DMS114 treated with DMSO at 0.1 percent for 48 hours (cell line): ENCODE data around the gene CEACAM8.
"Not testable (repeated sequence)": the region's sequence is repeated elsewhere in the genome, so short reads cannot be mapped to it uniquely, and the experiment has no call there.

Experiments
- DNase-seq: peaks from one replicate; lab custom pipeline; 2025; ENCODE audit not compliant: unreplicated experiment; lab: John Stamatoyannopoulos, UW

Gene CEACAM8

GRCh38 chr19:42594617-42595489 is at the start of gene CEACAM8:
Gene CEACAM8 (minus strand): TSS chr19:42594924. CDS start chr19:42594828, 96 bp downstream.
- DNase-seq: no peak

DNA sequence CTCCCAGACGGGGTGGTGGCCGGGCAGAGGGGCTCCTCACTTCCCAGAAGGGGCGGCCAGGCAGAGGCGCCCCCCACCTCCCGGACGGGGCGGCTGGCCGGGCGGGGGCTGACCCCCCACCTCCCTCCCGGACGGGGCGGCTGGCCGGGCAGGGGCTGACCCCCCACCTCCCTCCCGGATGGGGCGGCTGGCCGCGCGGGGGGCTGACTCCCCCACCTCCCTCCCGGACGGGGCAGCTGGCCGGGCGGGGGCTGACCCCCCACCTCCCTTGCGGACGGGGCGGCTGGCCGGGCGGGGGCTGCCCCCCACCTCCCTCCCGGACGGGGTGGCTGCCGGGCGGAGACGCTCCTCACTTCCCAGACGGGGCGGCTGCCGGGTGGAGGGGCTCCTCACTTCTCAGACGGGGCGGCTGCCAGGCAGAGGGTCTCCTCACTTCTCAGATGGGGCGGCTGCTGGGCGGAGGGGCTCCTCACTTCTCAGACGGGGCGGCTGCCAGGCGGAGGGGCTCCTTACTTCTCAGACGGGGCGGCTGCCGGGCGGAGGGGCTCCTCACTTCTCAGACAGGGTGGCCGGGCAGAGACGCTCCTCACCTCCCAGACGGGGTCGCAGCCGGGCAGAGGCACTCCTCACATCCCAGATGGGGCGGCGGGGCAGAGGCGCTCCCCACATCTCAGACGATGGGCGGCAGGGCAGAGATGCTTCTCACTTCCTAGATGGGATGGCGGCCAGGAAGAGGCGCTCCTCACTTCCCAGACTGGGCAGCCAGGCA is 44.8 kb upstream of the CEACAM8 start:
- DNase-seq: not testable (repeated sequence)

GRCh38 chr19:42635233-42635539 is 40.5 kb upstream of the CEACAM8 start:
- no peak for DNase-seq

DNA sequence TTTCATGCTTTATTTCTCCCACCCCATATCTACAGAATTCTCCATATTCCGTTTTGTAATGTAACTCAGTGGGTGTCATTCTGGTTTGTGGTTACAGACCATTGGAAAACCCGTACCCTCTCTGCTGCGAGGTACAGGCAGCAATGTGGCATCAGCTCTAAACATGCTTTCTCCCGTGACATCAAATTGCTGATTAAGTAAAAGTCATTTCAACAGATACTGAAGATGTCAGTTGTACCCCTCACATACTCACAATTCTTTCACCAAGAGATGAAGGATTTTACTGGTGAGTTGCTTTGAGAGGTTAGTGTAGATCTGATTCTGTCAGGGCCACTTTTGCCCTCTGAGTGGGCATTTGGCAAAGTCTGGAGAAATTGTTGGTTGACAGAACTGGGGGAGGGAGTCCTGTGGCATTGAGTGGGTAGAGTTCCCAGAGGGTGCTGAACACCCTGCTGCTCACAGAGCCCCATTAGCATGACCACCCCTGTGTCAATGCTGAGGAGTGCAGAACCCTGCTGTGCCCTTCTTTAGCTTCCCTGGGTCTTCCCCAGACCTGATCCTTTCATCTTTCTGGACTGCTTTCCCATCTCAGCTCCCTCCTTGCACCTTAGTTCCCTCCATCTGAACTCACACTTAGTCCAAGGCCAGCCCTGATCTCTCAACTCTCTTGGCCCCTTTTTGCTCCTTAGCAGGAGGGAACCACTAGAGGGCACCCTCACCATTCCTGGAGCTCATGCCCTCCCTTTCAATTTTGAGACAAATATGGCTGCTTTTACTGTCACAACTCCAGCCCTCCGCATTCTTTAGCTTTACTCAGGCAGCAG is 39.9 kb upstream of the CEACAM8 start:
- peak; percentile 11 for DNase-seq

GRCh38 chr19:42629191-42629590 is 34.5 kb upstream of the CEACAM8 start:
- no peak for DNase-seq

DNA sequence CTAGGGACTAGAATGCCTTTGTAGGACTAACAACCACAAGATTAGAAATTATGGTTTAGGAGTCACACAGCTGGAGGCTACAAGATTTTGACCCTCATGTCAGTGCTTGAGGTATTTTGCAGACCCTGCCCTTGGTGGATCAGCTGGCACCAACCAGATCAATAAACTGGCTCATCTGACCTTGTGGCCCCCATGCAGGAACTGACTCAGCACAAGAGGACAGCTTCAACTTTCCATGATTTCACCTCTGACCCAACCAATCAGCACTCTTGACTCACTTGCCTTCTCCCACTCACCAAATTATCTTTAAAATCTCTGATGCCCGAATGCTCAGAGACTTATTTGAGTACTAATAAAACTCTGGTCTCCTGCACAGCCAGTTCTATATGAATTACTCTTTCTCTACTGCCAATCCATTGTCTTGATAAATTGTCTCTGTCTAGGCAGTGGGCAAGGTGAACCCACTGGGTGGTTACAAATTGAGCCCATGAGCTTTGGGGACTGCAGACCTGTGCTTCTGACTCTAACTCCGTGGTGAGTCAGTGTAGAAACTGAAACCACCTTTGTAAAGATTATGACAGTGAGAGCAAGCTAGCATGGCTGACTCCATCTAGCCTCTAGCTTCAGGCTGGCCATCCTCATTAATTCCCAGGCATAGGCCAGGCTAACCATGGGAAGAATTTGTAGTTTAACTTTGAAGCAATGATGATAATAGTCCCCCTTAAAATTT is 33.9 kb upstream of the CEACAM8 start:
- no peak for DNase-seq

DNA sequence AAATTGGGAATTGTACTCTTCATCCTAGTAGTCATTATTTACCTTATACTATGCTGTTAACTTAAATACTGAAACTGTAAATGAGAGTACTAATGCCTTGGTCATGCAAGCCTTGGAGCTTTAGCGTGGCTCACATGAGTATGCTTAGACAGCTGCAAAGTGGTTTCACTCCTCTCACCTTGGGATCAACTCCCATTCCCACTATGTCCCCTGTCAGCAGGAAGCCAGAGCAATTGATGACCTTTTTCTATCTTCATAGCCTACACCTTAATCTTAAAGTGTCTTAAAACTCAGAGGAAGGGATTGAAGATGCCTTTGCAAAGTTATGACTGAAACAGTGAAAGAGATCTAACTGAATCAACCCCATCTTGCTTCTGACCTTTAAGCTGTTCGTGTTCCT is 33.2 kb upstream of the CEACAM8 start:
- DNase-seq: no peak

DNA sequence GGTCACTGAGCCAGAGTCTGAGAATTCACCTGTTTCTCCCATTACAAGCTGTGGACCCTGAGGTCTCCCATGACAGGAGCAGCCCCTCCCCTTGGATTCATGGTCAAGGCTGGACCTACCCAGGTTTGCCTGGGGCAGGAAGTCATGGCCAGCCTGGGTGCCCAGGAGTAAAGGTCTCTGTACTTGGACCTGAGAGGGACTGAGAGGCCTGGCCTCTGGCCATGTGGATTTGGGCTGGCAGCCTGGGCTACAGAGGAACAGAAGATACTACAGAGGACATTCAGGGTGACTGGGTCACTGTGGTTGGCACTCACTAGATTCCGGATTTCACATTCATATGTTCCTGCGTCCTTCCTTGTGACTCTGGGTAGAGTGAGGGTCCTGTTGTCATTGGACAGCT is 31.5 kb upstream of the CEACAM8 start:
- no peak for DNase-seq

DNA sequence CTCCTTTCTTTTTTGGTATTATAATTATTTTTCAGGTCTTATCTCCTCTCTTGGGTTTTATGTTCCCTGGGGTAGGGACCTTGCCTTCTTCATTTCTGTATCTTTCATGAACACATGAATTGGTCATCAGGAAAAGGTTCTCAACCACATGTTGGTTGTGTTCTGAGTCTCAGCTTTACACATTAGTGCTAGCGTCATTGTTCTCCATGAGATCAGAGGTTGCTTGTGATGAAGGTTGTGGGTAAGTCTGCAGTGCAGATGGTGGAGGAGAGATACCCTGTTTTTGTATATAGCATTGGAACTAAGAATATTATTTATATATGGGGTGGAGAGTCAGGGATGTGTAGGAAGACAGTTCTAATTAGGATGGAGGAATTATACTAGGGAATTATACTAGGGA is 24.5 kb upstream of the CEACAM8 start:
- DNase-seq: no peak

GRCh38 chr19:42613666-42614065 is 18.9 kb upstream of the CEACAM8 start:
- DNase-seq: no peak

DNA sequence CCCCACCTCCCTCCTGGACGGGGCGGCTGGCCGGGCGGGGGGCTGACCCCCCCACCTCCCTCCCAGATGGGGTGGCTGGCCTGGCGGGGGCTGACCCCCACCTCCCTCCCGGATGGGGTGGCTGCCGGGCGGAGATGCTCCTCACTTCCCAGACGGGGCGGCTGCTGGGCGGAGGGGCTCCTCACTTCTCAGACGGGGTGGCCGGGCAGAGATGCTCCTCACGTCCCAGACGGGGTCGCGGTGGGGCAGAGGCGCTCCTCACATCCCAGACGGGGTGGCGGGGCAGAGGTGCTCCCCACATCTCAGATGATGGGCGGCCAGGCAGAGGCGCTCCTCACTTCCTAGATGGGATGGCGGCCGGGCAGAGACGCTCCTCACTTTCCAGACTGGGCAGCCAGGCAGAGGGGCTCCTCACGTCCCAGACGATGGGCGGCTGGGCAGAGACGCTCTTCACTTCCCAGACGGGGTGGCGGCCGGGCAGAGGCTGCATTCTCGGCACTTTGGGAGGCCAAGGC is 15.7 kb upstream of the CEACAM8 start:
- not testable (repeated sequence) for DNase-seq

- no peak for DNase-seq
Measured at GRCh38 chr19:42606660-42607351, 12.1 kb upstream of the CEACAM8 start.

DNA sequence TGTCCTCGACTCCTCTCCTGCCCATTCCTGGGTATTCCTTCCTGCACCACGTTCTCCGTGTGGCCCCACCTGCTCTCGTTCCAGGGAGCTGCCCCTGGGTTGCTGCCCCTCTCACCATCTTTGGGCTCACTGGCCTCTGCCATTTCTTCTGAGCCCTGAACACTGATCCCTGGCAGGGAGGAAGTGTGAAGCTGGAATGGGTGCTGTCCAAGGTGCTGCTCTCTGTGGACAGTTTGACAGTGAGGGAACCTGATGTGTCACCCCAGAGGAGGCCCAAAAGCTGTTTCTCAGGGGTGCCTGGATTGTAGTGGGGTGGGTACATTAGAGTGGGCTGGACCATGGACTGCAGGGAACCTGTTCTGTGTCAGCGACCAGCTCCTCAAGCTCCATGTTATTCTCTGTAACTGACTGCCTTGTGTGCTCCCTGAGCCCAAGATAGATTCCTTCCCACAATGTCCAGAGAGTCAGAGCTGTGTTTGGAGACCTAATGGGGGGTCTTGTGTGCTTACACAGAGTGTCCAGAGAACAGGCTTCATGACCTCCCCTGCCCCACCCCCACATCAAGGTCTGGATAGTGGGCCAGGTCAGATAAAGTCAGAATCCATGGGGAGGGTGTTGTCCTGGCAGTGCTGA is 7.2 kb upstream of the CEACAM8 start:
- no peak for DNase-seq

DNA sequence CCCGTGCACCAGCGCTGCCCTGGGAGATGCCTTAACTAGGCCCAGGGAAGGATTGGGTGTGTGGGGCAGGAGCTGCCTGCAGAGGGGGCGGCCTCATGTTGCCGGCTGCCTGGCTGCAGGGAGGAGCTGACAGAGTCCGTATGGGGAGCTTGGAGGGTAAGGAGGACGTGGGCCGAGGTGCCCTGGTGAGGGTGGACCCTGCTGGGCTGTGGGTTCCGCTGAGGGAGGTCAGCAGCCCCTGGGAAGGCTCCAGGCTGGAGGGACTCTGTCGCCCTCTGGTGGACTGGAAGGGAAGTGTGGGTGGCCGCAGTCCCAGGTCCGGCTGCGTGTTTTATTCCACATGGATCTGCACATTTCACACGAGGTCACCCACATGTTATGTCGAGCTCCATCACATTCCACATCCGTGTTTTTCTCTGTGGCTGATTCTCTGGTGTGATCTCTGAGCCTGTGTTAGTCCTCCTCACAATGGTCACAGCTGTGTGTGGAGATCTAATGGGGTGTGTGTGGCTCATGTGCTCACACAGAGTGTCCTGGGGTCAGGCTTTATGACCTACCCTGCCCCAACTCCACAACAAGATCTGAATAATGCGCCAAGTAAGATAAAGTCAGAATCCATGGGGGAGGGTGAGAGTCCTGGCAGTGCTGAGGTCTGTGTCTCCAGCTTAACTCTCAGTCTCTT is 1.8 kb upstream of the CEACAM8 start:
- no peak for DNase-seq

- DNase-seq: no peak
Measured at GRCh38 chr19:42595550-42596172, 937 bp upstream of the CEACAM8 start.

DNA sequence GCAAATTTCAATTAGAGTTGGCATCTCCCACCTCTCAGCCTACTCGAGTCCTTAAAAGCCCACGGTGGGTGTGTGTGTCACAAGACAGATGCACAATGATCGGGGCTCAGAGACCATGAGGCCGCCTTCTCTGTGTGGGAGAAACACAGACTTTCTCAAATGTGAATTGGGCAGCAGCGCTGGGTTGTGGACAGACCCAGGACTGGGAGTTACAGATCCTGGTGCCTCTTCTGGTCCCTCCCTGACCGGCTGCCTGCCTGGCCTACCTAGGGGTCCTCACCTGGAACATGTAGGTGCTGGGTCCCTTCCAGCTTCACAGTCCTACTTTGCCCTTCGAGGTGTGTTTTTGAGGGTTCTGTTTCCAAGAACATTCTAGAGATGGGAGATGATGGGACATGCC is 4.9 kb downstream of the CEACAM8 start:
- no peak for DNase-seq

GRCh38 chr19:42584466-42584865 is 10.3 kb downstream of the CEACAM8 start:
- no peak for DNase-seq

DNA sequence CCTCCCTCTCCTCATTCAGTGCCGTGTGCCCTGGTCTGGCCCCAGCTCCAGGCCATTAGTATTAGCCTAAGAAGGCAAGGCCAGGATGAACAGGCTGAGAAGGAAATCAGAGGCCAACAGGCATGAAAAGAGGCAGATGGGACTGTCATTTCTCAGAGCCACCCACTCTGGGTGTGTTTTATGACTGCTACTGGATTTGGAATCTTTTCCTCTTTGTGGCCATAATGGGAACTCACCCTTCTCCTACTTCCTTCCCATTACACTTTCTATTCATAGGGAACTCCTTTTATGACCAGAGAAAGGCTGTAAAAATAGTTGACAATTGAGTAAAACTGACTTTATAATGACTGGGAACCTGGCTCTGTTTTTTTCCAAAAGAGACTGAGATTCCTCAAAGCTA is 17.7 kb downstream of the CEACAM8 start:
- DNase-seq: no peak

DNA sequence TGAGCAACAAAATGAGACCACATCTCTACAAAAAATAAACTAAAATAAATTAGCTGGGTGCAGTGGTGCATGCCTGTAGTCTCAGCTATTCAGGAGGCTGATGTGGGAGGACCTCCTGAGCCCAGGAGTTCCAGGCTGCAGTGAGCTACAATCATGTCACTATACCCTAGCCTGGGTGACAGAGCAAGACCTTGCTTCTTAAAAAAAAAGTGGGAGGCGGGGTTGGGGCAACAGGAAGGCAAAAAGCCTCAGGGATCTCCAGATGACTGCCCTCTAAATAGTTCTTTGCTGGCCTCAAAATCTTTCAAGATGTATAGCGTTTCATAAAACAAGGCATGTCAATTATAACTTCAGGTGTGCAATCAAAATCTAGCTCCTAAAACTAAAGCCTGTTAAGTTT is 18.5 kb downstream of the CEACAM8 start:
- DNase-seq: no peak
